Measurements from ENCODE around the gene AJM1. TPM values are rescaled to one million over a fixed set of nuclear protein-coding genes. Genes with fewer than 3 reads are reported as not detected.
"Not testable (repeated sequence)": the region's sequence is repeated elsewhere in the genome, so short reads cannot be mapped to it uniquely, and the experiment has no call there.

The AJM1 gene
- total RNA-seq, 2 donors from 2014 or later, result 1.4 to 3.5 TPM

DNA sequence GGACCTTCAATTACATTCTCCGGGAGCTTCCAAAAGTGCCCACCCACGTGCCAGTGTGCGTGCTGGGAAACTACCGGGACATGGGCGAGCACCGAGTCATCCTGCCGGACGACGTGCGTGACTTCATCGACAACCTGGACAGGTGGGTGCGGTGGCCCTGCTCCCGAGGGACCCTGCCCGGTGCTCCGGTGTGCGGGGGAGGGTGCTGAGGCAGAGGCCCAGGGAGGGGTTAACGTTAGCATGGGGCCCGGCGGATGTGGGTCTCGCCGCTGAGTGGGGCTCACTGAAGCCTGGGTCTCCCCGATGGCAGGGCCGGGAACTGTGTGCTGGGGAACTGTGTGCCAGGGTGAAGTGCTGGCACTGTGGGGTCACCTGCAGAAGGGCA lies 10.6 kb upstream of the AJM1 start:
- WGBS, 2 experiments (ENCODE audit: insufficient coverage in 1 of 2, insufficient read length in 1 of 2), result 93 to 96% methylated on average over 18 to 23 of the region's 23 CpGs
- Histone ChIP-seq H3K4me3 (ENCODE audit: low read length) (no peak overlapping the region), H3K36me3 (ENCODE audit: control insufficient read depth, insufficient read depth, low read length) (peaks cover 61% of the 10 kb centered on the region), H3K27ac (ENCODE audit: low read depth, low read length) (no peak overlapping the region), H3K9me3 (ENCODE audit: control insufficient read depth, low read length) (no peaks in the 10 kb centered on the region), H3K27me3 (ENCODE audit: control insufficient read depth, insufficient read depth, low read length, poor library complexity, severe bottlenecking) (no peaks in the 10 kb centered on the region), H3K4me1 (ENCODE audit: control insufficient read depth, insufficient read depth, low read length) (no peaks in the 10 kb centered on the region), H3K9ac (ENCODE audit: extremely low read depth, low read length, poor library complexity, severe bottlenecking) (no peak overlapping the region)
- no peak overlapping the region for H3K4me3 Mint-ChIP-seq
- peaks cover 52% of the 10 kb centered on the region for H3K36me3 Mint-ChIP-seq (ENCODE audit: low read depth)
- TF ChIP-seq CTCF (conservative IDR thresholded peaks at IDR 0.05), result no peak
- no peaks in the 10 kb centered on the region for H3K4me1 Mint-ChIP-seq
- H3K27ac Mint-ChIP-seq, result no peak overlapping the region
- H3K9me3 Mint-ChIP-seq, result no peaks in the 10 kb centered on the region
- H3K27me3 Mint-ChIP-seq (ENCODE audit: insufficient read depth), result no peaks in the 10 kb centered on the region
- DNase-seq, result no peak

- Mint-ChIP-seq H3K9me3 (no peaks in the 10 kb centered on the region), H3K4me1 (no peaks in the 10 kb centered on the region), H3K27me3 (ENCODE audit: insufficient read depth) (no peaks in the 10 kb centered on the region), H3K36me3 (ENCODE audit: low read depth) (peaks cover 53% of the 10 kb centered on the region), H3K4me3 (no peak overlapping the region), H3K27ac (no peak overlapping the region)
- Histone ChIP-seq H3K4me1 (ENCODE audit: control insufficient read depth, insufficient read depth, low read length) (no peaks in the 10 kb centered on the region), H3K27me3 (ENCODE audit: control insufficient read depth, insufficient read depth, low read length, poor library complexity, severe bottlenecking) (no peaks in the 10 kb centered on the region), H3K27ac (ENCODE audit: low read depth, low read length) (no peak overlapping the region), H3K36me3 (ENCODE audit: control insufficient read depth, insufficient read depth, low read length) (peaks cover 54% of the 10 kb centered on the region), H3K9me3 (ENCODE audit: control insufficient read depth, low read length) (no peaks in the 10 kb centered on the region), H3K9ac (ENCODE audit: extremely low read depth, low read length, poor library complexity, severe bottlenecking) (no peak overlapping the region), H3K4me3 (ENCODE audit: low read length) (no peak overlapping the region)
- no peak for DNase-seq
- WGBS, 2 experiments (ENCODE audit: insufficient coverage in 1 of 2, insufficient read length in 1 of 2), result 92 to 95% methylated on average over 5 to 9 of the region's 9 CpGs
- no peak for TF ChIP-seq CTCF (conservative IDR thresholded peaks at IDR 0.05)
Measured at GRCh38 chr9:136832581-136832980, 9.7 kb upstream of the AJM1 start.

DNA sequence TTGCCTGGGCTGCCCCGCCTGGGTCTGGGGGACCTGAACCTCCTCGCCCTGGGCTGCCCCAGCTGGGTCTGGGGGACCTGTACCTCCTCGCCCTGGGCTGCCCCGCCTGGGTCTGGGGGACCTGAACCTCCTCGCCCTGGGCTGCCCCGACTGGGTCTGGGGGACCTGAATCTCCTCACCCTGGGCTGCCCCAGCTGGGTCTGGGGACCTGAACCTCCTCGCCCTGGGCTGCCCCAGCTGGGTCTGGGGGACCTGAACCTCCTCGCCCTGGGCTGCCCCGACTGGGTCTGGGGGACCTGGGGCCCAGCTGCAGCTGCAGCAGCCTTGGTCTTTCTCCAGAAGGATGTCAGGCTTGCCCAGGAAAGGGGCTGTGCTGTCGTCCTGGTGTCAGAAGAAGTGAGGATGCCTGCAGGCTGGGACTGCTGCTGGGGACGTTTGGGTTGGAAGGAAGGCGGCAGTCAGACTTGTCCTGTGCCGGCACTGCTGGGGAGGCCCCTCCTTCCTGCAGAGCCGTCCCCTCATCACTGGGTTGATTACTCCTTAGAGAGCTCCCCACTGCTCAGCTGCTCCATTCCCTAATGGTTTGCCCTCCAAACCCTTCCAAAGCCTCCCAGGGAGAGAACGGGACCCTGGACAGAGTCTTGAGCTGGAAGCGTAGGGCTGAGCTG lies 8.8 kb upstream of the AJM1 start:
- not testable (repeated sequence) for H3K27ac ChIP-seq (ENCODE audit: low read depth, low read length); H3K27ac Mint-ChIP-seq; H3K4me1 ChIP-seq (ENCODE audit: control insufficient read depth, insufficient read depth, low read length); H3K4me3 ChIP-seq (ENCODE audit: low read length); H3K9me3 Mint-ChIP-seq; H3K27me3 Mint-ChIP-seq (ENCODE audit: insufficient read depth); H3K4me1 Mint-ChIP-seq; H3K4me3 Mint-ChIP-seq; H3K9me3 ChIP-seq (ENCODE audit: control insufficient read depth, low read length); DNase-seq; H3K9ac ChIP-seq (ENCODE audit: extremely low read depth, low read length, poor library complexity, severe bottlenecking); H3K27me3 ChIP-seq (ENCODE audit: control insufficient read depth, insufficient read depth, low read length, poor library complexity, severe bottlenecking)
- peaks cover 45% of the 10 kb centered on the region for H3K36me3 ChIP-seq (ENCODE audit: control insufficient read depth, insufficient read depth, low read length)
- 91 to 96% methylated on average over 9 to 16 of the region's 16 CpGs for WGBS, 2 experiments (ENCODE audit: insufficient coverage in 1 of 2, insufficient read length in 1 of 2)
- peaks cover 53% of the 10 kb centered on the region for H3K36me3 Mint-ChIP-seq (ENCODE audit: low read depth)
